Ovary (tissue), 9 donors: ENCODE results near the gene PTOV1. TPM values are rescaled to one million over a fixed set of nuclear protein-coding genes. Genes with fewer than 3 reads are reported as not detected.

Experiments used
- DNase-seq, 5 donors: peaks; one replicate each; pipeline ENCODE4 v3.0.0-alpha.2; 2019 to 2020
- H3K27ac ChIP-seq, 2 donors: fragments of 200-600 bp; one replicate each; pipeline versions ENCODE4 v1.5.1 to v1.8.0; 2019 to 2022
- H3K27me3 ChIP-seq: fragments of 200-600 bp; one replicate; pipeline ENCODE4 v1.8.0; 2022
- H3K36me3 ChIP-seq: fragments of 200-600 bp; sonication (generic); one replicate; pipeline ENCODE4 v1.5.1; 2019
- H3K4me1 ChIP-seq: one replicate; pipeline ENCODE4 v1.8.1; 2013; ENCODE audit warnings: mild to moderate bottlenecking, moderate library complexity; ENCODE audit not compliant: insufficient read depth
- H3K4me3 ChIP-seq: fragments of 200-600 bp; sonication (generic); one replicate; pipeline ENCODE4 v1.5.1; 2017
- H3K9me3 ChIP-seq, 2 donors: fragments of 200-600 bp in 1 of 2; sonication (generic) in 1 of 2; one replicate each; pipeline versions ENCODE4 v1.5.1 to v1.8.1; 2013 to 2019; ENCODE audit warnings: mild to moderate bottlenecking in 1 of 2, moderate library complexity in 1 of 2
- CTCF ChIP-seq, 3 donors: fragments of 450-650 bp in 2 of 3; fragments of 200-600 bp in 1 of 3; IDR thresholded peaks; one replicate each; pipeline versions ENCODE4 v1.5.1 to v1.8.0; 2016 to 2022; ENCODE audit warnings: antibody characterized with exemption in 3 of 3, mild to moderate bottlenecking in 1 of 3
- EP300 ChIP-seq: sonication (generic); formaldehyde crosslinking; IDR thresholded peaks from one replicate; pipeline ENCODE4 v1.6.1; 2017; ENCODE audit warnings: antibody characterized with exemption
- POLR2A ChIP-seq: fragments of 450-650 bp; IDR thresholded peaks from one replicate; pipeline ENCODE4 v1.6.1; 2017; ENCODE audit warnings: antibody characterized with exemption, mild to moderate bottlenecking, moderate library complexity
- WGBS, 3 donors: extraction: QIAGEN DNeasy Blood & Tissue Kit in 1 of 3; methylation state at CpG; one replicate each; pipeline versions ENCODE4 v1.1.5 to v1.1.7; 2013 to 2017; 5-methylcytosine and 5-hydroxymethylcytosine counted together
- intact Hi-C, 4 donors: fragments of 100-400 bp; cut with DNase I; formaldehyde crosslinking; loops; one replicate each; pipeline versions ENCODE4 v1.11.0 to v1.15.1; 2022 to 2023
- polyA plus RNA-seq, 2 donors: library from polyadenylated mRNA; stranded (reverse); fragments of 200-250 nt in 1 of 2; fragments of 350-450 nt in 1 of 2; fragmentation: Illumina TruSeq in 1 of 2; extraction: RNeasy Lipid Tissue Mini Kit (QIAGEN cat#74804) in 1 of 2; gene quantifications; one replicate each; pipeline ENCODE4 v1.2.3, GENCODE V29; 2013 to 2014
- total RNA-seq, 7 donors: library from RNA; depleted of rRNA in 2 of 7; stranded (reverse); fragments of >200 nt in 2 of 7; fragmentation: NEBNext Ultra II Directional in 3 of 7; extraction: Animal tissue kit (Norgen Biotek cat#: 25700) in 3 of 7; gene quantifications; one replicate each; pipeline versions ENCODE4 v1.1.0 to v1.2.4, GENCODE V29; 2016 to 2023
- donor health status: DM: no; HTN: no; CAD: no; lungs with moderate emphysema.
- donor health status: DM: no; HTN: no; CAD: no.
- donor health status: Bipolar disorder and iron deficiency.
- donor health status: DM: yes; HTN: yes; CAD: no.
- donor health status: DM: no; HTN: no; CAD: no.
- donor health status: DM: yes; HTN: yes; CAD: no.

Gene PTOV1
- total and polyA plus RNA-seq, 9 donors = 22.2 to 256 (median 186) TPM

GRCh38 chr19:49803529-49803856 lies 47.5 kb upstream of the PTOV1 start:
- peak in 2 of 5 donors; percentile 31 to 33 for DNase-seq
- peaks cover 11% of the 10 kb centered on the region for H3K4me1 ChIP-seq
- WGBS, 3 donors = 85 to 94% (median 90%) methylated on average over 6 of the region's 6 CpGs
- no peaks in the 10 kb centered on the region for H3K9me3 ChIP-seq
- H3K27me3 ChIP-seq = no peaks in the 10 kb centered on the region
- no peak overlapping the region for H3K27ac ChIP-seq
- no peaks in the 10 kb centered on the region for H3K36me3 ChIP-seq
- intact Hi-C loops = loop anchor here in 2 of 4 donors (5.0 to 10.0 kb wide), 3 partner anchors 36 to 79 kb away; partner anchors contain the start of gene AP2A1 (in 1 of the 2)
- TF ChIP-seq POLR2A (no peak), CTCF (IDR thresholded peaks at IDR 0.05) (no peak), EP300 (no peak)
- H3K4me3 ChIP-seq = no peak overlapping the region

- WGBS, 3 donors = 77 to 89% (median 82%) methylated on average over 17 to 20 of the region's 20 CpGs
These were observed 44.9 kb upstream of the PTOV1 start for GRCh38 chr19:49805822-49806619.

GRCh38 chr19:49806620-49806959 lies 44.4 kb upstream of the PTOV1 start:
- Histone ChIP-seq H3K27me3 (no peaks in the 10 kb centered on the region), H3K4me3 (no peak overlapping the region), H3K9me3 (no peaks in the 10 kb centered on the region), H3K4me1 (peaks cover 8% of the 10 kb centered on the region), H3K36me3 (no peaks in the 10 kb centered on the region), H3K27ac (no peak overlapping the region)
- peak in 1 of 5 donors; percentile 36 for DNase-seq
- intact Hi-C loops = loop anchor here in 2 of 4 donors (5.0 to 10.0 kb wide), 3 partner anchors 39 to 82 kb away; partner anchors contain the start of gene AP2A1 (in 1 of the 2)
- no peak for TF ChIP-seq POLR2A
- TF ChIP-seq EP300 = no peak
- TF ChIP-seq CTCF (IDR thresholded peaks at IDR 0.05) = no peak
- WGBS, 3 donors = 82 to 90% (median 86%) methylated on average over 8 of the region's 8 CpGs

More at GRCh38 chr19:49805822-49806619, 44.9 kb upstream of the PTOV1 start:
- intact Hi-C loops = loop anchor here in 2 of 4 donors (5.0 to 10.0 kb wide), 3 partner anchors 39 to 81 kb away; partner anchors contain the start of gene AP2A1 (in 1 of the 2)
- peaks cover 12% of the 10 kb centered on the region for H3K4me1 ChIP-seq
- no peak overlapping the region for H3K27ac ChIP-seq
- DNase-seq = peak in 1 of 5 donors; percentile 37
- TF ChIP-seq POLR2A = no peak
- TF ChIP-seq CTCF (IDR thresholded peaks at IDR 0.05) = no peak
- TF ChIP-seq EP300 = no peak
- H3K4me3 ChIP-seq = no peak overlapping the region
- no peaks in the 10 kb centered on the region for H3K27me3 ChIP-seq
- H3K9me3 ChIP-seq = no peaks in the 10 kb centered on the region
- no peaks in the 10 kb centered on the region for H3K36me3 ChIP-seq

- H3K27me3 ChIP-seq = no peaks in the 10 kb centered on the region
- peak in 2 of 5 donors; percentile 29 to 41 for DNase-seq
- no peak overlapping the region for H3K27ac ChIP-seq
- no peak for TF ChIP-seq EP300
- WGBS, 3 donors = 77% methylated on average over 18 of the region's 18 CpGs
- H3K9me3 ChIP-seq = no peaks in the 10 kb centered on the region
- peaks cover 6% of the 10 kb centered on the region for H3K4me1 ChIP-seq
- H3K36me3 ChIP-seq = no peaks in the 10 kb centered on the region
- intact Hi-C loops = loop anchor here in 2 of 4 donors (5.0 to 10.0 kb wide), 3 partner anchors 40 to 82 kb away; partner anchors contain the start of gene AP2A1 (in 1 of the 2)
- H3K4me3 ChIP-seq = no peak overlapping the region
These were observed 43.7 kb upstream of the PTOV1 start for GRCh38 chr19:49807058-49807903.
